Subcutaneous adipose tissue (tissue), 4 donors: ENCODE measurements around the gene SMKR1. TPM values are rescaled to one million over a fixed set of nuclear protein-coding genes. Genes with fewer than 3 reads are reported as not detected.

Source experiments
- total RNA-seq, 4 donors: library from RNA; depleted of rRNA; stranded (reverse); fragments of >200 nt; gene quantifications; one replicate each; pipeline ENCODE4 v1.1.0, GENCODE V29; 2016
- TF ChIP-seq, protein P1 (sequence below): fragments of 450-650 bp; IDR thresholded peaks from one replicate; pipeline ENCODE4 v1.5.1; 2016; ENCODE audit warnings: low read depth, mild to moderate bottlenecking, control low read depth, antibody characterized with exemption, moderate library complexity

SMKR1 gene
- total RNA-seq, 4 donors from 2014 or later: not detected

DNA sequence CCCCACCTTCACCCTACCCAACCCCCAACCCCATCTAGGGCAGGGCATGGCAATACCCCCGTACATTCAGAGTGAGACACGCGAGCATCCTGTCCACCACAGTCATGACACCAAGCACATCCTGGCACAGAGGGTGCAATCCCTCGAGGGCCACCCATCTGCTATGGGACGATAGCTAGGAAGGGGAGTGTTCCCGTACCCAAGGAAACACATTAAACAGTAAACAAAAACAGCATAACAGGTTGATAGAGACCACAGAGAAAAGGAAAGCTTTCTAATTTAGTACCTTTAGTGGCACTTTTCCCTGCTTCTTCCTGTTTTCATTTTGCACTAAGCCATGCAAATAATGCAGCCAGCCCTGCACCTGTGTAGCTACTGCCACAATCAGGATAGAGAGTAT, 2.3 kb upstream of the SMKR1 start:
- TF ChIP-seq, protein P1, sequence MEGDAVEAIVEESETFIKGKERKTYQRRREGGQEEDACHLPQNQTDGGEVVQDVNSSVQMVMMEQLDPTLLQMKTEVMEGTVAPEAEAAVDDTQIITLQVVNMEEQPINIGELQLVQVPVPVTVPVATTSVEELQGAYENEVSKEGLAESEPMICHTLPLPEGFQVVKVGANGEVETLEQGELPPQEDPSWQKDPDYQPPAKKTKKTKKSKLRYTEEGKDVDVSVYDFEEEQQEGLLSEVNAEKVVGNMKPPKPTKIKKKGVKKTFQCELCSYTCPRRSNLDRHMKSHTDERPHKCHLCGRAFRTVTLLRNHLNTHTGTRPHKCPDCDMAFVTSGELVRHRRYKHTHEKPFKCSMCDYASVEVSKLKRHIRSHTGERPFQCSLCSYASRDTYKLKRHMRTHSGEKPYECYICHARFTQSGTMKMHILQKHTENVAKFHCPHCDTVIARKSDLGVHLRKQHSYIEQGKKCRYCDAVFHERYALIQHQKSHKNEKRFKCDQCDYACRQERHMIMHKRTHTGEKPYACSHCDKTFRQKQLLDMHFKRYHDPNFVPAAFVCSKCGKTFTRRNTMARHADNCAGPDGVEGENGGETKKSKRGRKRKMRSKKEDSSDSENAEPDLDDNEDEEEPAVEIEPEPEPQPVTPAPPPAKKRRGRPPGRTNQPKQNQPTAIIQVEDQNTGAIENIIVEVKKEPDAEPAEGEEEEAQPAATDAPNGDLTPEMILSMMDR: no peak

DNA sequence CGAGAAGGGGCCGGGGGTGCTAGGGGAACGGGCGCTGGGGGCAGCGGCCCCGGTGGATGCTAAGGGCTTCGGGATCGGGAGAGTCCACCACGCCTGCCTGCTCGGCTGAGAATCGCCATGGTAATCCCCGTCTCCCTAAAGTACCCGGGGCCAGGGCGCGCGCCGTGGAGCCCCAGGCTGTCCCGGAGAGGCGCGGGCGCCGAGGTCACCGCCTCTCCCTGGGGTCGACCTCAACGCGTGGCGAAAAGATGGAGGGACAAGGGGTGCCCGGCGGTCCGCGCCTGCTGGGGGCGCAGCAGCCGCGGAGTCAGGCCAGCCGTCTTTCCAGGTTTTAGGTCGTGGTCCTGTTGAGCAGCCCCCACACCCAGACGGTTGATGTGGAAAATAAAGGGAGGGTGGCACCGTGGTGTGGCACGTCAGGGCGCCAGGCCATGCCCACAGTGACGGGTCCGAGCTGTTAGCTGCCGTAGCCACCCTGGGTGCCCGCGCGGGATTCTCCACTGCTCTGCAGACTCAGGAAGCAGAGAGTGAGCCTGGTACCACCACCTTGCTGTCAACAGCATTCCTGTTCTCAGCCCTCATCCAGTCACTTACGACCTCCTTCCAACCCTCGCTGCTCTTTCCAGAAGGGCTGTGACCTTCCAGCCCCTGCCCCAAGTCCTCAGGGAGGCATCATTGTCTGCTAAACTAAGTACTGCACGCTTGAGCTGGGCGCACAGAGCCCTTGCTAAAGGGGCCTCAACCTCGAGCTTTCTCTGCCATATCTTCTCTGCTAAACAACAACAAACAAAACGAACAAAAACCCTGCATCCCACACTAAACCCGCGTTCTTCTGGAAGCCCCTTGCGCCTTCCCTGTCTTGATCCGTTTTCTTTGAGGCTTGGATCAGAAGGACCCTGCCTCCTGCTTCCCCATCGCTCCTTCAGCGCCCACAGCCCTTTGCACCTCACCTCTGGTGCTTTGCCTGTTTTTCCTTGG, 666 bp downstream of the SMKR1 start:
- TF ChIP-seq, protein P1: no peak

DNA sequence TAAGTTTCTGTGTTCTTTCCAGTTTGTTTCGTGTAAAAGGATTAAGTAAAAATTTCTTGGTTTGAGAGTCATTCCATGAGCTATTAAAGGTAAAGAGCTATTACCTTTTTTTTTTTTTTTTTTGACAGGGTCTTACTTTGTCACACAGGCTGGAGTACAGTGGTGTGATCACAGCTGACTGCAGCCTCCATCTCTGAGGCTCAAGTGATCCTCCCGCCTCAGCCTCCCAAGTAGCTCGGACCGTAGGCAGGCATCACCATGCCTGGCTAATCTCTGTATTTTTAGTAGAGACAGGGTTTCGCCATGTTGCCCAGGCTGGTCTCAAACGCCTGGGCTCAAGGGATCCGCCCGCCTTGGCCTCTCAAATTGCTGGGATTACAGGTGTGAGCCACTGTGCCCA, 1.4 kb downstream of the SMKR1 start:
- TF ChIP-seq, protein P1: no peak

GRCh38 chr7:129512192-129512591, 9.9 kb downstream of the SMKR1 start:
- TF ChIP-seq, protein P1: no peak

DNA sequence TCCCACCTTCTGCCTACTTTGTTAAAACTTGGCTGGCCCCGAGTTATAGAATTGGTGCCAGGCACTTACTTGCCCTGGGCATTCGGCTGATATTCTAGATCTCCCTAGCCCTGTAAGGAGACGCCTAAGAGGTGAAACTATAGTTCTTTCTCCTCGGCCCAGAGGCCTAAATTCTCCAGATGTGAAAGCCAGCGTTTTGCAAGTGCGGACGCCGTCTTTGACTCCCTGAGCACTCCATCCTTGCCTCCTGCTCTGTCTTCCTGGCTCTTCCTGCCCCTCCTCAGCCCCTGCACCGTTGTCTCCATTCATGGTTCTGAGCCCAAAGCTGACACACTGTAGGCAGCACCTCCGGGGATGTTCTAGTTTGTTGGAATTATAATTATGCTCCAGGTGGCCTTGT, 11.2 kb downstream of the SMKR1 start:
- TF ChIP-seq, protein P1: no peak

DNA sequence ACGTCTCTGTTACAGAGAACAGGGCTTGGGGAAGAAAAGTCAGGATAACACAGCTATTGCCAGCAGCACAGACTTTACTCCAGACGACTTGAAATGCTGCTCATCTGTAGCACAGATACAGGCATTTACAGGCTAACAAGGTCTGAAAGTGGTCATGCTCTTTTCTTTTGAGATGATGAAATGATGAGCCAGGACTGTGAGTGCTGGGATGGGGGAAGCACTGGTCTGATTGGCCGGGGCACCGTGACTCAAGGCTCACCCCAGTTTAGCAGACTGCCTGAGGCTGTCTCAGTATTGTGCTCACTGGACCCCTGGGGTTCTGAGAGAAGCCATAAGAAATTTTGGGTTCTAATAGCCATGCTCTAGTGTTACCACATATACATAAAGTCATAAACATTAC, 12.4 kb downstream of the SMKR1 start:
- TF ChIP-seq, protein P1: no peak

DNA sequence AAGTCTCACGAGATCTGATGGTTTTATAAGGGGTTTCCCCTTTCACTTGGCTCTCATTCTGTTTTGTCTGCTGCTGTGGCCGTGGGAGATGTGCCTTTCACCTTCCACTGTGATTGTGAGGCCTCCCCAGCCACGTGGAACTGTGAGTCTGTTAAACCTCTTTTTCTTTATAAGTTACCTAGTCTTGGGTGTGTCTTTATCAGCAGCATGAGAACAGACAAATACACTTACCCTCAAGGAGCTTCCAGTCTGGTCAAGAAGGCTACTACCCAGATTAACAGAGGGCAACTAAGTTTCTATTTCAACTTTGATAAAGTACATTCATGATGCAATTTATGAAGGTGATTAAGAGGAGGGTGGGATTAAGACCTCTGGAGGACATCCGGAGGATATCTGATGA, 13.1 kb downstream of the SMKR1 start:
- TF ChIP-seq, protein P1: no peak
